Measurements from ENCODE around the gene WASHC2A. TPM values are rescaled to one million over a fixed set of nuclear protein-coding genes. Genes with fewer than 3 reads are reported as not detected.
"Not testable (repeated sequence)": the region's sequence is repeated elsewhere in the genome, so short reads cannot be mapped to it uniquely, and the experiment has no call there.

The WASHC2A gene
- total RNA-seq, 1 experiment from 2014 or later, result 27.9 TPM

- CTCF ChIA-PET; POLR2A ChIA-PET; DNase-seq (ENCODE audit: low spot score); H3K27ac Mint-ChIP-seq; H3K27me3 Mint-ChIP-seq (ENCODE audit: low read depth); H3K9me3 Mint-ChIP-seq; H3K36me3 Mint-ChIP-seq; H3K4me1 Mint-ChIP-seq; H3K4me3 Mint-ChIP-seq; ATAC-seq: not testable (repeated sequence)
- TF ChIP-seq GABPB1 (CRISPR knock-in tag; IDR thresholded peaks at IDR 0.05), result peak; percentile 84
Observed at GRCh38 chr10:50143512-50144174, 75.9 kb downstream of the WASHC2A start.

DNA sequence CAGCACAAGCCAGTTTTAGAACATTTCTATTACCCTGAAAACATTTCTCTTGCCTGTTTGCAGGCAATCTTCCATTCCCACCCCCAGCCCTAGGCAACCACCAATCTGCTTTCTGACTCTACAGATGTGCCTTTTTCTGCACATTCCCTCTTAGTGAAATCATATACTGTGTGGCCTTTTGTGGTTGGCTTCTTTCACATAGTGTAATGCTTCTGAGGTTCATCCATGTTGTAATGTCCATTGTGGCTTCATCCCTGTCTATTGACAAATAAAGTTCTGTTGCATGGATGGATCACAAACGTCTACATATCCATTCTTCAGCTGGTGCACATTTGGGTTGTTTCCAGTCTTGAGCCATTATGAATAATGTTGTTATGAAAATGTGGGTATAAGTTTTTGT, 77.8 kb downstream of the WASHC2A start:
- ATAC-seq; H3K4me1 Mint-ChIP-seq; H3K9me3 Mint-ChIP-seq; DNase-seq (ENCODE audit: low spot score); H3K27me3 Mint-ChIP-seq (ENCODE audit: low read depth); H3K36me3 Mint-ChIP-seq; H3K4me3 Mint-ChIP-seq; CTCF ChIA-PET; POLR2A ChIA-PET; H3K27ac Mint-ChIP-seq: not testable (repeated sequence)

DNA sequence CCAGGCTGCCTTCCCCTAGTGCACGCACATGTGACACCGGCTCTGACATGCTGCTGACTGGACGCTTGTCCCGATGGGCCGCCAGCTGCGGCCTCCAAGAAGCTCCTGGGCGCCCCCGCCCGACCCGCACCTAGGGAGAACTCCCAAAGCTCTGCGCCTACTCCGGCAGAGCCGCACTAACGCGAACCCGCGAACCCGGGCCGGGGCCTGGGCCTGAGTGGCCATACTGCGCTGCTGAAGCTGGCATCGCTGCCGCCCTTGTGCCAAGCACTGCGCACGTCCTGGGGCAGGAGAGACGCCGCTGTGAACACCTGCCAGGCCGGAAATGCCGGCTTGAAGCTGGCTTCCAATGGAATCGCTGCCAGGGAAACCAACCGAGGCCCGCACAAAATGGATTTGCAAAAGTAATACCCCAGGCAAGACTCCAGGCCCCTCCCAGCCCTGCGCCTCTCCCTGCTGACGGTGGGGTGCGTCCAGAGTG, 85.1 kb downstream of the WASHC2A start:
- Mint-ChIP-seq H3K9me3 (peaks cover 3% of the 10 kb centered on the region; the same call in 1 of the 2 replicates), H3K4me3 (peak overlapping the region; percentile 57), H3K4me1 (no peaks in the 10 kb centered on the region), H3K36me3 (no peaks in the 10 kb centered on the region), H3K27me3 (ENCODE audit: low read depth) (peaks cover 25% of the 10 kb centered on the region), H3K27ac (no peak overlapping the region)
- DNase-seq (ENCODE audit: low spot score), result peak; percentile 66
- CTCF ChIA-PET, result interaction anchor here (1.2 kb wide), 1 partner anchor 122 kb away, joined by 3 read pairs; no protein-coding TSS in a partner anchor
- TF ChIP-seq, protein P1, sequence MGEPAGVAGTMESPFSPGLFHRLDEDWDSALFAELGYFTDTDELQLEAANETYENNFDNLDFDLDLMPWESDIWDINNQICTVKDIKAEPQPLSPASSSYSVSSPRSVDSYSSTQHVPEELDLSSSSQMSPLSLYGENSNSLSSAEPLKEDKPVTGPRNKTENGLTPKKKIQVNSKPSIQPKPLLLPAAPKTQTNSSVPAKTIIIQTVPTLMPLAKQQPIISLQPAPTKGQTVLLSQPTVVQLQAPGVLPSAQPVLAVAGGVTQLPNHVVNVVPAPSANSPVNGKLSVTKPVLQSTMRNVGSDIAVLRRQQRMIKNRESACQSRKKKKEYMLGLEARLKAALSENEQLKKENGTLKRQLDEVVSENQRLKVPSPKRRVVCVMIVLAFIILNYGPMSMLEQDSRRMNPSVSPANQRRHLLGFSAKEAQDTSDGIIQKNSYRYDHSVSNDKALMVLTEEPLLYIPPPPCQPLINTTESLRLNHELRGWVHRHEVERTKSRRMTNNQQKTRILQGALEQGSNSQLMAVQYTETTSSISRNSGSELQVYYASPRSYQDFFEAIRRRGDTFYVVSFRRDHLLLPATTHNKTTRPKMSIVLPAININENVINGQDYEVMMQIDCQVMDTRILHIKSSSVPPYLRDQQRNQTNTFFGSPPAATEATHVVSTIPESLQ (CRISPR knock-in tag; IDR thresholded peaks at IDR 0.05), result no peak
- TF ChIP-seq TP53 (CRISPR knock-in tag; IDR thresholded peaks at IDR 0.05) (no peak), ZNF425 (CRISPR knock-in tag; conservative IDR thresholded peaks at IDR 0.05) (no peak), RELA (CRISPR knock-in tag; IDR thresholded peaks at IDR 0.05; ENCODE audit: borderline replicate concordance) (no peak), SP1 (CRISPR knock-in tag; conservative IDR thresholded peaks at IDR 0.05) (no peak), ZNF263 (CRISPR knock-in tag; IDR thresholded peaks at IDR 0.05; ENCODE audit: low read depth) (no peak), E2F5 (CRISPR knock-in tag; IDR thresholded peaks at IDR 0.05) (no peak)
- TF ChIP-seq, protein P2, sequence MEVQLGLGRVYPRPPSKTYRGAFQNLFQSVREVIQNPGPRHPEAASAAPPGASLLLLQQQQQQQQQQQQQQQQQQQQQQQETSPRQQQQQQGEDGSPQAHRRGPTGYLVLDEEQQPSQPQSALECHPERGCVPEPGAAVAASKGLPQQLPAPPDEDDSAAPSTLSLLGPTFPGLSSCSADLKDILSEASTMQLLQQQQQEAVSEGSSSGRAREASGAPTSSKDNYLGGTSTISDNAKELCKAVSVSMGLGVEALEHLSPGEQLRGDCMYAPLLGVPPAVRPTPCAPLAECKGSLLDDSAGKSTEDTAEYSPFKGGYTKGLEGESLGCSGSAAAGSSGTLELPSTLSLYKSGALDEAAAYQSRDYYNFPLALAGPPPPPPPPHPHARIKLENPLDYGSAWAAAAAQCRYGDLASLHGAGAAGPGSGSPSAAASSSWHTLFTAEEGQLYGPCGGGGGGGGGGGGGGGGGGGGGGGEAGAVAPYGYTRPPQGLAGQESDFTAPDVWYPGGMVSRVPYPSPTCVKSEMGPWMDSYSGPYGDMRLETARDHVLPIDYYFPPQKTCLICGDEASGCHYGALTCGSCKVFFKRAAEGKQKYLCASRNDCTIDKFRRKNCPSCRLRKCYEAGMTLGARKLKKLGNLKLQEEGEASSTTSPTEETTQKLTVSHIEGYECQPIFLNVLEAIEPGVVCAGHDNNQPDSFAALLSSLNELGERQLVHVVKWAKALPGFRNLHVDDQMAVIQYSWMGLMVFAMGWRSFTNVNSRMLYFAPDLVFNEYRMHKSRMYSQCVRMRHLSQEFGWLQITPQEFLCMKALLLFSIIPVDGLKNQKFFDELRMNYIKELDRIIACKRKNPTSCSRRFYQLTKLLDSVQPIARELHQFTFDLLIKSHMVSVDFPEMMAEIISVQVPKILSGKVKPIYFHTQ (CRISPR knock-in tag; IDR thresholded peaks at IDR 0.05), result no peak
- ATAC-seq, result peak; percentile 94
- POLR2A ChIA-PET, result no interaction called here

- H3K9me3 Mint-ChIP-seq; H3K4me3 Mint-ChIP-seq; CTCF ChIA-PET; POLR2A ChIA-PET; DNase-seq (ENCODE audit: low spot score); H3K27me3 Mint-ChIP-seq (ENCODE audit: low read depth); H3K4me1 Mint-ChIP-seq; ATAC-seq; H3K27ac Mint-ChIP-seq; H3K36me3 Mint-ChIP-seq: not testable (repeated sequence)
Observed at GRCh38 chr10:50157868-50158267, 90.1 kb downstream of the WASHC2A start.

- H3K27ac Mint-ChIP-seq; H3K4me1 Mint-ChIP-seq; H3K9me3 Mint-ChIP-seq; CTCF ChIA-PET; H3K27me3 Mint-ChIP-seq (ENCODE audit: low read depth); POLR2A ChIA-PET; H3K36me3 Mint-ChIP-seq; DNase-seq (ENCODE audit: low spot score); H3K4me3 Mint-ChIP-seq; ATAC-seq: not testable (repeated sequence)
Observed at GRCh38 chr10:50159856-50160255, 92.1 kb downstream of the WASHC2A start.

GRCh38 chr10:50165038-50165437, 97.3 kb downstream of the WASHC2A start:
- H3K4me1 Mint-ChIP-seq, result not testable (repeated sequence)

DNA sequence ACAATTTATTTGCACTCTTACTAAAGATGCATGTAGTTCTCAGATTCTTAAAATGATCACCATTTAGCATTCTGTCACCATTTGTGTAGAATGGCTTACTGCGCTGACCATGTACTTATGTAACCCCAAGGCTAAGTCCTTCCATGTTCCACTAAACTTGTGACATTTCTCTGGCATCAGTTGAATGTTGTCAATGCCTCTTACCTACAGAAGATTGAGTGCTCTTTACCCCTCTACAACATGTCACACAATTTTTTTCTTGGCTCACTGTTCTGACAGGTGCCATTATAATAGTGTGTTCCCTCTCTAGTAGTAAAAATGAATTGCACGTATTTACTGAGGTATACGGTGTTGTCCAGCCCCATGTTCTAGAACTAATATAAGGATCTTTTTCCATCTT, 100.1 kb downstream of the WASHC2A start:
- H3K27ac Mint-ChIP-seq; H3K9me3 Mint-ChIP-seq; H3K36me3 Mint-ChIP-seq; CTCF ChIA-PET; DNase-seq (ENCODE audit: low spot score); ATAC-seq; H3K4me3 Mint-ChIP-seq; POLR2A ChIA-PET; H3K4me1 Mint-ChIP-seq; H3K27me3 Mint-ChIP-seq (ENCODE audit: low read depth): not testable (repeated sequence)

More at GRCh38 chr10:50165038-50165437, 97.3 kb downstream of the WASHC2A start:
- H3K27ac Mint-ChIP-seq; POLR2A ChIA-PET; DNase-seq (ENCODE audit: low spot score); H3K36me3 Mint-ChIP-seq; H3K27me3 Mint-ChIP-seq (ENCODE audit: low read depth); H3K9me3 Mint-ChIP-seq; CTCF ChIA-PET; H3K4me3 Mint-ChIP-seq; ATAC-seq: not testable (repeated sequence)

Measured in WTC11 (cell line).